ENCODE measurements around the gene ATRN.

ATRN gene

GRCh38 chr20:3667434-3668037, 196.7 kb downstream of the ATRN start:
- peaks cover 11% of the 10 kb centered on the region for H3K4me1 ChIP-seq (ENCODE audit: control insufficient read depth, insufficient read depth, low read length, unreplicated experiment)
- no peak overlapping the region for H2AFZ ChIP-seq (ENCODE audit: low read length, unreplicated experiment)
- peaks cover 11% of the 10 kb centered on the region for H3K27me3 ChIP-seq (ENCODE audit: insufficient read depth, low read length)

GRCh38 chr20:3669710-3670367, 199.0 kb downstream of the ATRN start:
- no peak overlapping the region for H3K27ac ChIP-seq (ENCODE audit: low read depth, low read length)
- peaks cover 11% of the 10 kb centered on the region for H3K4me1 ChIP-seq (ENCODE audit: control insufficient read depth, insufficient read depth, low read length, unreplicated experiment)
- no peaks in the 10 kb centered on the region for H3K79me2 ChIP-seq (ENCODE audit: control insufficient read depth, insufficient read depth, low read length, unreplicated experiment)
- no peaks in the 10 kb centered on the region for H3K36me3 ChIP-seq (ENCODE audit: insufficient read depth, low read length)
- no peaks in the 10 kb centered on the region for H3K27me3 ChIP-seq (ENCODE audit: insufficient read depth, low read length)
- no peak overlapping the region for H3K4me3 ChIP-seq (ENCODE audit: low read depth, low read length)
- H2AFZ ChIP-seq (ENCODE audit: low read length, unreplicated experiment): no peak overlapping the region

More at GRCh38 chr20:3667434-3668037, 196.7 kb downstream of the ATRN start:
- no peaks in the 10 kb centered on the region for H3K79me2 ChIP-seq (ENCODE audit: control insufficient read depth, insufficient read depth, low read length, unreplicated experiment)
- no peak overlapping the region for H3K27ac ChIP-seq (ENCODE audit: low read depth, low read length)
- no peaks in the 10 kb centered on the region for H3K36me3 ChIP-seq (ENCODE audit: insufficient read depth, low read length)
- no peak overlapping the region for H3K4me3 ChIP-seq (ENCODE audit: low read depth, low read length)

- Histone ChIP-seq H3K4me3 (ENCODE audit: low read depth, low read length) (no peak overlapping the region), H3K27ac (ENCODE audit: low read depth, low read length) (no peak overlapping the region), H3K36me3 (ENCODE audit: insufficient read depth, low read length) (no peaks in the 10 kb centered on the region), H3K4me1 (ENCODE audit: control insufficient read depth, insufficient read depth, low read length, unreplicated experiment) (peaks cover 11% of the 10 kb centered on the region), H3K79me2 (ENCODE audit: control insufficient read depth, insufficient read depth, low read length, unreplicated experiment) (no peaks in the 10 kb centered on the region), H3K27me3 (ENCODE audit: insufficient read depth, low read length) (no peaks in the 10 kb centered on the region), H2AFZ (ENCODE audit: low read length, unreplicated experiment) (no peak overlapping the region)
These were observed 199.7 kb downstream of the ATRN start for GRCh38 chr20:3670511-3670910.

- Histone ChIP-seq H3K27ac (ENCODE audit: low read depth, low read length) (no peak overlapping the region), H3K27me3 (ENCODE audit: insufficient read depth, low read length) (no peaks in the 10 kb centered on the region), H3K36me3 (ENCODE audit: insufficient read depth, low read length) (no peaks in the 10 kb centered on the region), H2AFZ (ENCODE audit: low read length, unreplicated experiment) (no peak overlapping the region), H3K4me3 (ENCODE audit: low read depth, low read length) (no peak overlapping the region), H3K4me1 (ENCODE audit: control insufficient read depth, insufficient read depth, low read length, unreplicated experiment) (peaks cover 11% of the 10 kb centered on the region), H3K79me2 (ENCODE audit: control insufficient read depth, insufficient read depth, low read length, unreplicated experiment) (no peaks in the 10 kb centered on the region)
These were observed 200.1 kb downstream of the ATRN start for GRCh38 chr20:3670945-3671344.

- Histone ChIP-seq H2AFZ (ENCODE audit: low read length, unreplicated experiment) (no peak overlapping the region), H3K4me3 (ENCODE audit: low read depth, low read length) (no peak overlapping the region), H3K36me3 (ENCODE audit: insufficient read depth, low read length) (no peaks in the 10 kb centered on the region), H3K27ac (ENCODE audit: low read depth, low read length) (no peak overlapping the region), H3K4me1 (ENCODE audit: control insufficient read depth, insufficient read depth, low read length, unreplicated experiment) (peaks cover 15% of the 10 kb centered on the region), H3K79me2 (ENCODE audit: control insufficient read depth, insufficient read depth, low read length, unreplicated experiment) (no peaks in the 10 kb centered on the region), H3K27me3 (ENCODE audit: insufficient read depth, low read length) (no peaks in the 10 kb centered on the region)
These were observed 201.2 kb downstream of the ATRN start for GRCh38 chr20:3671986-3672546.

- no peaks in the 10 kb centered on the region for H3K27me3 ChIP-seq (ENCODE audit: insufficient read depth, low read length)
- H3K27ac ChIP-seq (ENCODE audit: low read depth, low read length): no peak overlapping the region
- peaks cover 15% of the 10 kb centered on the region for H3K4me1 ChIP-seq (ENCODE audit: control insufficient read depth, insufficient read depth, low read length, unreplicated experiment)
- no peaks in the 10 kb centered on the region for H3K79me2 ChIP-seq (ENCODE audit: control insufficient read depth, insufficient read depth, low read length, unreplicated experiment)
- no peak overlapping the region for H2AFZ ChIP-seq (ENCODE audit: low read length, unreplicated experiment)
- no peak overlapping the region for H3K4me3 ChIP-seq (ENCODE audit: low read depth, low read length)
- no peaks in the 10 kb centered on the region for H3K36me3 ChIP-seq (ENCODE audit: insufficient read depth, low read length)
These were observed 201.8 kb downstream of the ATRN start for GRCh38 chr20:3672547-3673171.

GRCh38 chr20:3673221-3674070, 202.6 kb downstream of the ATRN start:
- peaks cover 15% of the 10 kb centered on the region for H3K4me1 ChIP-seq (ENCODE audit: control insufficient read depth, insufficient read depth, low read length, unreplicated experiment)
- H2AFZ ChIP-seq (ENCODE audit: low read length, unreplicated experiment): no peak overlapping the region
- H3K79me2 ChIP-seq (ENCODE audit: control insufficient read depth, insufficient read depth, low read length, unreplicated experiment): no peaks in the 10 kb centered on the region
- no peaks in the 10 kb centered on the region for H3K36me3 ChIP-seq (ENCODE audit: insufficient read depth, low read length)
- no peaks in the 10 kb centered on the region for H3K27me3 ChIP-seq (ENCODE audit: insufficient read depth, low read length)
- H3K4me3 ChIP-seq (ENCODE audit: low read depth, low read length): no peak overlapping the region
- no peak overlapping the region for H3K27ac ChIP-seq (ENCODE audit: low read depth, low read length)

- no peaks in the 10 kb centered on the region for H3K36me3 ChIP-seq (ENCODE audit: insufficient read depth, low read length)
- H3K27ac ChIP-seq (ENCODE audit: low read depth, low read length): no peak overlapping the region
- no peaks in the 10 kb centered on the region for H3K27me3 ChIP-seq (ENCODE audit: insufficient read depth, low read length)
- H2AFZ ChIP-seq (ENCODE audit: low read length, unreplicated experiment): no peak overlapping the region
- H3K79me2 ChIP-seq (ENCODE audit: control insufficient read depth, insufficient read depth, low read length, unreplicated experiment): no peaks in the 10 kb centered on the region
- H3K4me1 ChIP-seq (ENCODE audit: control insufficient read depth, insufficient read depth, low read length, unreplicated experiment): peaks cover 15% of the 10 kb centered on the region
- H3K4me3 ChIP-seq (ENCODE audit: low read depth, low read length): no peak overlapping the region
These were observed 203.6 kb downstream of the ATRN start for GRCh38 chr20:3674447-3674846.

- H3K4me1 ChIP-seq (ENCODE audit: control insufficient read depth, insufficient read depth, low read length, unreplicated experiment): peaks cover 12% of the 10 kb centered on the region
- H3K4me3 ChIP-seq (ENCODE audit: low read depth, low read length): no peak overlapping the region
- no peaks in the 10 kb centered on the region for H3K79me2 ChIP-seq (ENCODE audit: control insufficient read depth, insufficient read depth, low read length, unreplicated experiment)
- no peak overlapping the region for H3K27ac ChIP-seq (ENCODE audit: low read depth, low read length)
- H2AFZ ChIP-seq (ENCODE audit: low read length, unreplicated experiment): no peak overlapping the region
- H3K27me3 ChIP-seq (ENCODE audit: insufficient read depth, low read length): no peaks in the 10 kb centered on the region
- H3K36me3 ChIP-seq (ENCODE audit: insufficient read depth, low read length): no peaks in the 10 kb centered on the region
These were observed 204.4 kb downstream of the ATRN start for GRCh38 chr20:3674995-3675900.

Data from ACC112 (cell line).